Activated CD4-positive, CD25-positive, alpha-beta regulatory T cell treated with anti-CD3 and anti-CD28 coated beads, Interleukin-2, amount 50 U/mL, for 24 hours (primary cell): ENCODE results near the gene C1QTNF2.
"Not testable (repeated sequence)": the region's sequence is repeated elsewhere in the genome, so short reads cannot be mapped to it uniquely, and the experiment has no call there.

Experiments used
- ATAC-seq, 2 donors: fragments of 150-1000 bp; cut with Tn5 transposase; one replicate each; pipeline ENCODE4 v1.10.0; 2021; ENCODE audit warnings: mild to moderate bottlenecking in 1 of 2, moderate library complexity in 1 of 2

Gene C1QTNF2

GRCh38 chr5:160340513-160340912 is 29.9 kb downstream of the C1QTNF2 start:
- not testable (repeated sequence) for ATAC-seq

- ATAC-seq = no peak
These were observed 30.9 kb downstream of the C1QTNF2 start for GRCh38 chr5:160339406-160340130.

GRCh38 chr5:160334716-160335115 is 35.7 kb downstream of the C1QTNF2 start:
- not testable (repeated sequence) for ATAC-seq

DNA sequence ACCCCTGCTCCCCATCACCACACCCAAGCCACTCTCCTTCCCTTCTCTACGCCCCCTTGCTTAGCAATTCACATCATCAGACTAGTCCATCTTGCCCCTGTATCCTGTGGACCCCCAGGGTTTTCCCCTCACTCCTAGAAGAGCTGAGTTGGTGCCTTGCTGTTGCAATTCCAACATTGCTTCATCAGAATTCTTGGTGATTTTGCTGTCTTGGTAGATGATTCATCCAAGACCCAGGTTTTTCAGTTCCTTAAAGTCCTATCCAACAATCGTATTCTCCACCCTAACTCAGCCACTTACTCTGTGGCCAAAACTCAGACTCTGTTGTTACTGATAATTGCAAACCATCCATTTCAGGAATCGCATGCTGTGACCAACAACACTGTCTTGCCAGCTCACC is 36.7 kb downstream of the C1QTNF2 start:
- ATAC-seq = no peak

DNA sequence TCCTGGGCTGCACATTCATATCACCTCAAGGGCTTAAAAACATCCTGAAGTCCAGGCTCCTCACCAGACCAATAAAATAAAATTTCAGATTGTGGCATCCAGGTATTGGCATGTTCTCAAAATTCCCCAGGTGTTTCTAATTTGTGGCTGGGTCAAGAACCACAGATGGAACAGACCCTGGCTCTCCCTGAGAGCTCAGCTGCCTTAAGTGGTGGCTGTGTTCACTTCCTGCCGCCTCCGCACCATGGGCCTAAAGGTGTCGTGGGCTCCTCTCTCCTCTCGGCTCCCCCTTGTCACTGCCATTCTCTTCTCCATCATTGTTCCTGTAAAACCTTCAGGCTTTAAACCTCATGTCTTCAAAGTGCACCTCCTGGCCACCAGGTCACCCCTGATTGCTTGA is 40.2 kb downstream of the C1QTNF2 start:
- ATAC-seq = no peak

DNA sequence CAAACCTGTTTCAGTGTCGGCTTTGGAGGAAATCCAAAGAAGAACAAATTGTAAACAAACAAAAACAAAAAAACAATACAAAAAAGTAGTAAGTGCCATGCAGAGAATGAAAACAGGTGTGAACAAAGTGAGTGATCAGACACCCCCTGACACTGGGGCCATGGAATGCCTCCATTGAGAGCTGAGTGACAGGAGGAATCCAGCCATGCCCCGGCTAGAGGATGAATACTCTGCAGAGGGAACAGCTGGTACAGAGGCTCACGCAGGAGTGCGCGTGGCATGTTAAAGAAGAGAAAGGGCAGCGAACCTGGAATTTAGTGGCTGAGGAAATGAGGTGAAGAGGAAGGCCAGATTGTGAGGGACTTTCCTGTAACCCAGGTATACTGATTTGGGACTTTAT is 42.6 kb downstream of the C1QTNF2 start:
- ATAC-seq = no peak

- ATAC-seq = no peak
These were observed 43.4 kb downstream of the C1QTNF2 start for GRCh38 chr5:160326981-160327380.

- no peak for ATAC-seq
These were observed 44.7 kb downstream of the C1QTNF2 start for GRCh38 chr5:160325716-160326115.

- ATAC-seq = no peak
These were observed 45.5 kb downstream of the C1QTNF2 start for GRCh38 chr5:160324886-160325285.

GRCh38 chr5:160318409-160318808 is 52.0 kb downstream of the C1QTNF2 start:
- no peak for ATAC-seq

DNA sequence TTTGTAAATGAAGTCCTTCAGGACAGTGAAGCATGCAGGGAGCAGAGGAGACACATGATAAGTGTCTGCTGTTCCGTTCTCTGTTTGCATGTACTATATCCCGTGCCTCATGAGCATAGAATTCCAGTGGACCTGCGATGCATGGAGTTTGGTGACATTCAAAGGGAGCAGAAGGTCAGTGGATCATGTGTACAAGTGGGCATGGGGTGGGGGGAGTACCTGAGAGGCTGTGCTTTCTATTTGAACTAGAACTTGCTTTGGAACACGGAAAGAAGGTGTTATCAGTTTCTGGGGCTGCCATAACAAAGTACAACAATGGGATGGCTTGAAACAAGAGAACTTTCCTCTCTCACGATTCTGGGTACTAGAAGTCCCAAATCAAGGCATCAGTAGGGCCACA is 53.0 kb downstream of the C1QTNF2 start:
- ATAC-seq = no peak

DNA sequence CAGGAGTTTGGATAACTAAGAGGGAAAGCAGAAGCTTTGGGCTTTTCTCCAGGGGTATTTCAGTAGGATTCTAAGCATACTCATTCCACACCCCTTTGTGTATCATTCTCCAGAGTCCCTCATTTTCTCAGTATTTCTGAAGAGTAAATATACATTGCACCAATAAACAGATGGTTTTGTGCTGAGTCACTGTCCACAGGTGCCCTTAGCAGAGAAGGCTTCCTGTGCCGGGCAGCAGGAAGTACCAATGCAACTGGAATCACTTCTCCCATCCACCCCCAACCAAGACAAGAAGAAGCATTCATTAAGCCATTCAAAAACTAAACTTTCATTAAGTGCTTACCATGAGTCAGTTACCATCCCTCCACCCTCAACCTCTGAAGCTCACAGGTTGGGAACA is 54.5 kb downstream of the C1QTNF2 start:
- no peak for ATAC-seq

- ATAC-seq = no peak
These were observed 57.3 kb downstream of the C1QTNF2 start for GRCh38 chr5:160312960-160313727.

GRCh38 chr5:160312134-160312959 is 58.1 kb downstream of the C1QTNF2 start, which contains the start of gene CCNJL:
Gene CCNJL, minus strand, starts transcription at chr5:160312564. Its CDS starts 641 bp downstream, at chr5:160311923.
- ATAC-seq = no peak

DNA sequence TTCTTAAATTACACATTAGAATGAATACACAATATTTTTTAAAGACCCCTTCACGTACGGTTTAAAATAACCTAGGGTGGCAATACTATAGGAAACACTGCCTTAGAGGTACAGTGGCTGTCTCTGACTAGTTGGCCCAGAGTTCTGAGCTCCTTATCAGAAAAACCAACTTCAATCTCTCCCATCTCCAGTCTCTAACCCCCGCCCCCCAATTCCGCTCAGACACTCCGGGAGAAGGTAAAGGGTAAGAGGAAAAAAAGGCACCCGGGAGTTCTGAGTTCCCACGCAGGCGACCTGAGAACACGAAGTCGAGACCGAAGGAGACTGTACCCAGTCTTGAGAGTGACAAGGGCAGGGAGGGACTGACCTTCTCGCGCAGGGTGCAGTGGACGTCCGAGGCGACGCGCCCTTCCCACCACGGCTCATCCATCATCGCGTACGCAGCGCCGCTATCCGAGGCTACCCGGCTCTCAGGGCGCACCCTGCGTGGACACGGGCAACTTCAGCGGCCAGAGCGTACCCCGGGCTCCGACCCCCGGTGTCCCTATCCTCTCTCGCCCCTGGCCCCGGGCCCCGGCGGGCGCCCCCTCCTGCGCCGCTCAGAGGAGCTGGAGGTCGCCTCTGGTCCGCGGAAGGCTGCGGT is 58.8 kb downstream of the C1QTNF2 start:
- no peak for ATAC-seq

DNA sequence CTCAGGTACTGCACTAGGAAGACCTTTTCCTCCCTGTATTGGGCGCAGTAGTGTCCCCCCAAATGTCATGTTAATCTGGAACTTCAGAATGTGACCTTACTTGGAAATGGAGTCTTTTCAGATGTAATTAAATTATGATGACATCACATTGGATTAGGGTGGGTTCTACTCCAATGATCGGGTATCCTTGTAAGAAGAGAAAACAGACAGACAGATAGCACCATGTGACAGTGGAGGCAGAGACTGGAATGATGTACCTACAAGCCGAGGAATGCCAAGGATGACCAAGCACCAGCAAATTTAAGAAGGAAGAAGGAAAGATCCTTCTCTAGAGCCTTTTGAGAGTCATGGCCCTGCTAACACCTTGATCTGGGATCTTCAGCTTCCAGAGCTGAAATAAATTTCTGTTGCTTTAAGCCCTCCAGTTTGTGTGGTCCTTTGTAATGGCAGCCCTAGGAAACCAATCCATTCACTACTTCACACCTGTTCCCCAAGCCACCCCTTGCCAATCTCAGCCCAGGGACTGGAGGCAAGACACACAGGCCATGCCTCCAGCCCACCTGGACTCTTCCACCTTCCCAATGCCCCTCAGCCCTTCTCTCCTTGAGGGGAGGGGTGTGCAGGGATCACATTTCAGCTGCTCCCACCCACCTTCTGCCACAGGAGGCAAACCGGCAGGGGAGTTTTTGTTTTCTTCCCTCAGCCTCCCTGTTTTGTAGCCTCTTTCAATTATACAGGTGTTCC is 59.7 kb downstream of the C1QTNF2 start:
- no peak for ATAC-seq

- no peak for ATAC-seq
These were observed 60.3 kb downstream of the C1QTNF2 start for GRCh38 chr5:160310140-160310539.

DNA sequence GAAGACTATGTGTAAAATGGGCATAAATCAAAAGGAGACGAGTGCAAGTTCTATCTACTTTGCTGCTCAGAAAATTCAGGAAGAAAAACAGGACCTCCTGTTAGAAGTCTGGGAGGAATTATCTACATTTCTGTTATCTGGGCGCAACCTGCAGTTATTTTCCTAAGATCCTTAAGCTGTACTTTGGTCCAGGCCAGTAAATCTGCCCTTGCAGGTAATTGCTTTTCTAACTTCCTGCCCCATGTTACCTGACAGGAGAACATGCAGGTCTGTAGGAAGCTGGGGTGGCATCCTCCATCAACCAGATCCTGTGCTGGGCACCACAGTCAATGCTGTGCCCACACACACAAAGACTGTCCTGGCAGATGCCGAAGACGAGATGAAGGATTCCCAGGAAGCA is 63.7 kb downstream of the C1QTNF2 start:
- ATAC-seq = no peak

DNA sequence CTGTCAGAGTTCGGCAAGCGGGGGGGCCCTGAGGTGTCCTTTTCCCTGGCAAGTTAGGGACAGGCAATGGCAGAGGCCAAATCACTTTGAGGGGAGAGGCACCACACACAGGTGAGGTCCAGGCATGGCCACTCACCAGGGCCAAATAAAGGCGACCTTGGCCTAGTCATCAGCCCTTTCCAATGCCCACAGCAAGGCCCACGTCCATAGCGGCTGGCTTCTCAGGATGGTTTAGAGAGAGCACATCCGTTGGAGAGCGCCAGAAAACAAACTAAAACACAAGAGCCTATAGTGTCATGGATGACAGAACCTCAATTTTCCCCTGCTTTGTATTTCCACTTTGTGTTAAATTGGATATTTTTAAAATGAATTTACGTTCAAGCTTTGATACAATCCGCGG is 65.1 kb downstream of the C1QTNF2 start:
- ATAC-seq = no peak

DNA sequence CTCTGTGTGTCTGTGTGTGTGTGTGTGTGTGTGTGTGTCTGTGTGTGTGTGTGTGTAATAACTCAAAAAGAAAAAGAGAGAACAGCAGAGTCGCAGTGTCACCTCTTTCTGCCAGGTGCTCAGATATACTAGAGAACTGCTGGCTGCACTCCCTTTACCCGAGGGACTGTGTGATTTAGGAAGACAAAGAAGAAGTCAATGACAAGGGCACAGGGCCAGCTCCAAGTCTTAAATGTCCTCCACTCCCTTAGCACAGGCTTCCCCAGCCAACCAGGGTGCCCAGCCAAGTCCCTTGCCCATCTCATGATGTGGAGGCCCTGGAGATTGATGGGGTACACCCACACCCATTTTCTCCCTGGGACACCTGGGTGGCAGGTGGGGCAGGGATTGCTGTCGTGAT is 66.7 kb downstream of the C1QTNF2 start:
- no peak for ATAC-seq

DNA sequence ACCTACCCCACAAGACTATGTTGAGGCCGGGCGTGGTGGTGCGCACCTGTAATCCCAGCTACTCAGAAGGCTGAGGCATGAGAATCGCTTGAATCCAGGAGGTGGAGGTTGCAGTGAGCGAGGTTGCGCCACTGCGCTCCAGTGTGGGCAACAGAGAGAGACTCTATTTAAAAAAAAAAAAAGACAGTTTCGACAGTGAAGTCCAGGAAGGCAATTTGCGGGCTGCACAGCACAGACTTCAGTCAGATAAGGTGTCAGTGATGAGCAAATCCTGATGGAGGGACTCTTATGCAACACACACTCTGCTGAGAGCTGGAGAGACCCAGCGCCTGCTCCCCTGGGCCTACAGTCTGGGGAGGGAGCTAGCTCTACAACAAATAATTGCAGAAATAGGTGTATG is 72.2 kb downstream of the C1QTNF2 start:
- no peak for ATAC-seq

GRCh38 chr5:160297776-160298175 is 72.7 kb downstream of the C1QTNF2 start:
- no peak for ATAC-seq
